GM19099 (cell line): ENCODE data around the gene SNRNP27.

ENCODE experiments used
- POLR2A ChIP-seq: IDR thresholded peaks from 3 replicates; pipeline ENCODE4 v1.6.1; 2011; ENCODE audit warnings: low read depth; ENCODE audit not compliant: insufficient read length; ENCODE audit errors: extremely low read depth

SNRNP27 gene

GRCh38 chr2:69914164-69914949 is 20.6 kb downstream of the SNRNP27 start:
- TF ChIP-seq POLR2A, result peak; percentile 72

GRCh38 chr2:69914950-69915945 is 21.5 kb downstream of the SNRNP27 start, which contains the start of gene MXD1:
TSS of gene MXD1 (plus strand) at chr2:69915109. CDS start at chr2:69915331, 222 bp downstream.
- TF ChIP-seq POLR2A, result peak; percentile 80

GRCh38 chr2:69916106-69916505 is 22.4 kb downstream of the SNRNP27 start:
- no peak for TF ChIP-seq POLR2A

- no peak for TF ChIP-seq POLR2A
These were observed 24.1 kb downstream of the SNRNP27 start for GRCh38 chr2:69917852-69918251.

- TF ChIP-seq POLR2A, result no peak
These were observed 24.6 kb downstream of the SNRNP27 start for GRCh38 chr2:69918401-69918800.

- no peak for TF ChIP-seq POLR2A
These were observed 29.4 kb downstream of the SNRNP27 start for GRCh38 chr2:69923116-69923515.

GRCh38 chr2:69926849-69927515 is 33.2 kb downstream of the SNRNP27 start:
- no peak for TF ChIP-seq POLR2A

GRCh38 chr2:69931832-69932595 is 38.3 kb downstream of the SNRNP27 start:
- no peak for TF ChIP-seq POLR2A

- no peak for TF ChIP-seq POLR2A
These were observed 38.8 kb downstream of the SNRNP27 start for GRCh38 chr2:69932596-69932922.

GRCh38 chr2:69933254-69933828 is 39.6 kb downstream of the SNRNP27 start:
- no peak for TF ChIP-seq POLR2A

GRCh38 chr2:69933839-69934613 is 40.3 kb downstream of the SNRNP27 start:
- TF ChIP-seq POLR2A, result no peak

- no peak for TF ChIP-seq POLR2A
These were observed 40.8 kb downstream of the SNRNP27 start for GRCh38 chr2:69934614-69934908.

- TF ChIP-seq POLR2A, result no peak
These were observed 41.3 kb downstream of the SNRNP27 start for GRCh38 chr2:69935011-69935410.
